SH-SY5Y (cell line): Measurements from ENCODE around the gene SMNDC1.

ENCODE experiments used
- GATA2 ChIP-seq: IDR thresholded peaks from 2 replicates; pipeline ENCODE4 v1.6.1; 2011; ENCODE audit warnings: mild to moderate bottlenecking, low read depth, low read length
- GATA3 ChIP-seq: IDR thresholded peaks from 2 replicates; pipeline ENCODE4 v1.6.1; 2011; ENCODE audit warnings: low read depth, mild to moderate bottlenecking, low read length, moderate library complexity

DNA sequence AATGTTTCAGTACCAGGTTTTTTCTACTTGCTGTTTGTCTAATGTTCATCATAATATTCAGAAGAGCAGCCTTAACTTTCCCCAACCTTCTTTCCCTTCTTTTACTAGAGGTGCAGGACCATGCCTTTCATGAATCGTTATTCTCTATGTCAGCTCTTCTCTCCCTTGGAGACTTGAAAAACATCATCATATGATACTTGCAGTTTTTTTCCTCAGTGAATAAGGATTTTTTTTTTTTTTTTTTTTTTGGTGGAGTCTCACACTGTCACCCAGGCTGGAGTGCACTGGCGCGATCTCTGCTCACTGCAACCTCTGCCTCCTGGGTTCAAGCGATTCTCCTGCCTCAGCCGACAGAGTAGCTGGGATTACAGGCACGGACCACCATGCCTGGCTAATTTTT lies 30.1 kb downstream of the SMNDC1 start:
- no peak for TF ChIP-seq GATA2
- TF ChIP-seq GATA3, result no peak
